Measurements from ENCODE around the gene C17orf50.

Gene C17orf50

GRCh38 chr17:35757243-35757642 is 3.4 kb upstream of the C17orf50 start:
- DNase-seq = no peak

DNA sequence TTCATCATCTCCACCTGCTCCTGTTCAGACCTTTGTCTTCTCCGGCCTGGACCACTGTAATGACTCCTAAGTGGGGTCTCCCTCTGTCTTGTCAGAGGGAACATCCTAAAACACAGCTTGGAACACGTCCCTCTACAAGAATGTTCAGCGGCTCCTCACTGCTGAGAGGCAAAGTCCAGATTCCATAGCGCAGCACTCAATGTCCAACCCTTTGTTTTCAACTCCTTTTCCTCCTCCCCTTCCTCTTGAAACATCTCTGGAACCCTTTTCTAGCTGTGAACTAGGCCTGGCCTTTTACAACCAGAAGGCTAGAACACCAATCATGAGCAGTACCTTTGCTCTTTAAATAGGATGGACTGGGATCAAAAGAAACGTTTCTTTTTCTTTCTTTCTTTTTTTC is 914 bp downstream of the C17orf50 start:
- no peak for DNase-seq

- DNase-seq = no peak
Measured at GRCh38 chr17:35763767-35764122, 3.1 kb downstream of the C17orf50 start.

DNA sequence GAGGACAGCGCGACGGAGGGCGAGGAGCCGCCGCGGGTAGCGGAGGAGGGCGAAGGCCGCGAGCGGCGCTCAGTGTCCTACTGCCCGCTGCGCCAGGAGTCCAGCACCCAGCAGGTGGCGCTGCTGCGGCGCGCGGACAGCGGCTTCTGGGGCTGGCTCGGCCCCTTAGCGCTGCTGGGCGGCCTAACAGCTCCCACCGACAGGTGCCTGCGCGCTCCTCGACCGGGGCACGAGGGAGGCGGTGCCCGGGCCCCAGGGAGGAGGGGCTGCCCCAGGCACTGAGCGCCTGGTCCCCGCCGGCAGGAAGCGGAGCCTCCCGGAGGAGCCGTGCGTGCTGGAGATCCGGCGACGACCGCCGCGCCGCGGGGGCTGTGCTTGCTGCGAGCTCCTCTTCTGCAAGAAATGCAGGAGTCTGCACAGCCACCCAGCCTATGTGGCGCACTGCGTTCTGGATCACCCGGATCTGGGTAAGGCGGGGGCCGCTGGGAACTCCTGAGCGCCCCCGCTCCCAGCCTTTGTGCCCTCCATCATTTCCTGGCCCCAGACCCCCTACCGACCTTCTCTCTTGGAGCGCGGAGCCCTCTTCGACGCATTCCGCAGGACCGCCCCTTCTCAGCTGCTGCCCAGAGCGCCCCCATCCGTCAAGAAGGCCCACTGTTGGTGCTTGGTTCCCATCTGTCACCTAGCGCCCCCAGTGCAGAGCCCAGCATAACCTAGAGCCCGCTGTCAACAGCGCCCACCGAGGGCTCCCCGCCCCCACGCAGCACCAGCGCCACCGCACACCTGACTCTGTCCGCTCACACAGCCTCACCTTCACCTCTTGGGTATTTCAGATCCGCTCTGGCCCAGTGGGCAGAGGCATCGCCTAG is 3.7 kb downstream of the C17orf50 start:
- peak; percentile 73 for DNase-seq

- DNase-seq = no peak
Measured at GRCh38 chr17:35765086-35765710, 4.5 kb downstream of the C17orf50 start.

GRCh38 chr17:35765756-35766488 is 5.2 kb downstream of the C17orf50 start:
- DNase-seq = no peak

DNA sequence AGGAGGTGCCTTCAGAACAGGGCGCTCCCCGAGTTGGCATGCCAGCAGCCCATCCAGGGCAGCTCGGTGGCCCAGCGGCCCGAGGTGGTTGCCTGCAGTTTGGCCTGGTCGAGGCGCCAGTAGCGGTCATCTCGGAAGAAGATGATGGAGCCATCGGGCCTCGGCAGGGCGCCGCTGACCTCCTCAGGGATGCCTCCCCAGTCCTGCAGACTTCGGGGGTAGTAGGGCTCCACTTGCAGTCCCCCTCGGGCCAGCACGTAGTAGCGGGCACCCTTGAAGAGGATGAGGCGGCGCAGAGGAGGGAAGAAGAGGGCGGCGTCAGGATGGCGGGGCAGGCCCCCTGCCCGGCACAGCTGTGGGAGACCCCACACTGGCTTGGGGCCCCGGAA is 5.8 kb downstream of the C17orf50 start:
- no peak for DNase-seq

- DNase-seq = no peak
Measured at GRCh38 chr17:35766903-35767510, 6.3 kb downstream of the C17orf50 start.

GRCh38 chr17:35768797-35769196 is 8.1 kb downstream of the C17orf50 start:
- no peak for DNase-seq

DNA sequence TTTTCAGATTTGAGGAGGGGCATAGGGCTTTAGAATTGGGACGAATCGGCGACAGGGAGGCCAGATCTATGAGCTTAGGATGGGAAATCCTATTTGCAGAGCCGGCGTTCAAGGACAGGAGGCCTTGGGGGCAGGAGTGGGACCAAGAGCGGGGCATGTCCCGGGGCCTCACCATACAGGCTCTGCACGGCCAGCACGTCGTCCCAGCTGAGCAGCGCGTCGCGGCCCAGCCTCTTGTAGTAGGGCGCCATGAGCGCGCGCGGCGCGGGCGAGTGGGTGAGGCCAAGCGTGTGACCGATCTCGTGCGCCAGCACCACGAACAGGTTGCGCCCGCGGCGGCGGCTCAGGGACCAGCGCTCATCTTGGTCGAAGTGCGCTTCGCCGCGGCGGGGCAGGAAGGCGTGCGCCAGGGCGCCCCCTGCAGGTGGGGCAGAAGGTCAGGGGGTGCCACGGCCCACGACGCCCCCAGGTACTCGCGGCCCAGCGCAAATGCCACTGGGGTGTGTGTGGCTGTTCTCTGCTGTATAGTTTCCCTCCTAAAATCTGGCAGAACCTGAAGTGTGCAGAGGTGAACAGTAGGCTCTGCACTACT is 9.3 kb downstream of the C17orf50 start:
- DNase-seq = no peak

DNA sequence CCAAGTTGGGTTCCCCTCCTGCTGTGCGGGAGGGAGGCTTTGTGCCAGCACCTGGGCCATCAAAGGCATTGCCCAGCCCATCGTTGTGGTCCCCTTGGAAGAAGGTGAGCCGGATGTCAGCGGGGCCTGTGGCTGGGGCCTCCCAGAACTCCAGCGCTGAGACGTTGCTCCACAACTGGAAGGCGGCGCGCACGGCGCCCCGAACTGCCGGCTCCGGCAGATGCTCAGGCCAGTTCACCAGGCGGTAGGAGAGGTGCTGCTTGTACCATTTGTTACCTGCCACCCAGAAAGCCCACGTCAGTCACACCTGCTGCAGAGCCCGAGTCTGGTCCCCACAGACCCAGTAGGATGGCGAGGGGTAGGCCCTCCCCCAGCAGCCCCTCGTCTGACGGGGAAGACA is 12.4 kb downstream of the C17orf50 start:
- DNase-seq = no peak

GRCh38 chr17:35773679-35774425 is 13.2 kb downstream of the C17orf50 start:
- no peak for DNase-seq

DNA sequence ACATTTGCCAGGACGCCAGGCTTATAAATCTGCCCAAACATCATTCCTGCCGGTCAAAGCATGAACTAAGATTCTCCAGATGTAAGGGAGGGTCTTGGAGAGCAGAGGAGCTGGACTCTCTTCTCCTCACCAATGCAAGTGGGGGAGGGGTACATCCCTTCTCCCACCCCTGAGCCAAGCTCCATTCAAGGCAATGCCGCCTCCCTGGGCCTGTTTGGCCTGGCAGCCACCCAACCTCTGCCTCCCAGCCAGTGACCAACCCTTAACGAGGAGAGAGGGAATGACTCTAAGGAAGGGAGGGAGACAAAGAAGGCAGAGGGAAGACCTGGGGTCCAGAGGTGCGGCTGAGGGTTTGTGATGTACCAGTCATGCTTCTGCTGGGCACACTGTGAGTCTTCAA is 13.8 kb downstream of the C17orf50 start:
- DNase-seq = no peak

DNA sequence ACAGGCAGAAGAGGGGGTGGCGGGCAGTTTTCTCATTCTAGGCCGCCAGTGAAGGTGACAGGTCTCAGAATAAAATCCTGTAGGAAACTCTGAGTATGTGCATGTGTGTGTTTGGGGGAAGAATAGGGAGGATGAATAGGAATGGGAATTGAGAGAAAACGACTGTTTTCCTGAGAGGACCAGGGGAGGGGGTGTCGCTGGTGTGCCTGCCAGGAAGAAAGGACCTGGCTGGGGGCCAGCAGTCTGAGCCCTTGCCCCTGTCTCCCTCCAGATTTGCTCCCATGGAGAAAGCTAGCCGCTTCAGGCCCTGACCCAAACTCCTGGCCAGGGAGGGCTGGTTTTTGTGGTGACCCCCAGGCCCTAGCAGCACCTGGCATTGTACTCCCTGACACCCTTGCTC is 14.4 kb downstream of the C17orf50 start:
- DNase-seq = no peak

DNA sequence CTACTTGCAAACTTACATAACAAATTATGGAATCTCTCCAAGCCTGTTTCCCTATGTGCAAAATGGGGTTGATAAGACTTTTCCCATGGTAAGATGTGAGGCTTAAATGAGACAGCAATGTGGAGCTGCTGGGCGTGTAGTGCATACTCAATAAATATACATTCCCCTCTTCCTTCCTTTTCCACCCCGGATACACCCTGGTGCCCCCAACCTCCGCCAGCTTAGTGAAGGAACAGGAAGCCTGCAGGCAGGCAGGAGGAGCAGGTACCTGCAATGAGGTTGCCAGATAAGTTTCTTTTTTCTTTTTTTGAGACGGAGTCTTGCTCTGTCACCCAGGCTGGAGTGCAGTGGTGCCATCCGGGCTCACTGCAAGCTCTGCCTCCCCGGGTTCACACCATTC is 14.9 kb downstream of the C17orf50 start:
- DNase-seq = no peak

DNA sequence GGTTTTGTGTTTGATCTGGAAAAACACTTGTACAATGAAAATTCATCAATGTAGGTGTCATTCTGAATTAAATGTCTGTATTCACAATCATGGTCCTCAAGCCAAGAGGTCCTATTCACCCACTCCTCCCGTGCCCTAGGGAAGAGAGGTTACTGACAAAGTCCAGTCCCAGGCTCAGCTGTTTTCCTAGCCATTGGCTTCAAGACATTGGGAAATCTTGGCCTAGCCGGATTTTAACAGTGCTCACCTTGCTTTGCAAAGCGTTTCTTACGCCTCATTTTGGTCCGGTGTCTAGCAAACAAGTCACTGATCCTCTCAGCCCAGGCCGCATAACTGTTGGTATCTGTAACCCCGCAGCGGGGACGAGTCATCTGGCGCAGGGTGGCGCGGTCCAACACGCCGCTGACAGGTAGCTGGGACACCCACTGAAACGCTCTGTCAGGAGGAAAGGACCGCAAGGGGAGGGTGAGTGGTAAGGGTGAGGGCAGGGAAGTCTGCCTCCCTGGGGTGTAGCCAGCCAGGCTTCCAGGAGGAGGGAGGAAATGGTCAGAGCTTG is 18.0 kb downstream of the C17orf50 start:
- DNase-seq = no peak

- no peak for DNase-seq
Measured at GRCh38 chr17:35780950-35781349, 20.3 kb downstream of the C17orf50 start.

DNA sequence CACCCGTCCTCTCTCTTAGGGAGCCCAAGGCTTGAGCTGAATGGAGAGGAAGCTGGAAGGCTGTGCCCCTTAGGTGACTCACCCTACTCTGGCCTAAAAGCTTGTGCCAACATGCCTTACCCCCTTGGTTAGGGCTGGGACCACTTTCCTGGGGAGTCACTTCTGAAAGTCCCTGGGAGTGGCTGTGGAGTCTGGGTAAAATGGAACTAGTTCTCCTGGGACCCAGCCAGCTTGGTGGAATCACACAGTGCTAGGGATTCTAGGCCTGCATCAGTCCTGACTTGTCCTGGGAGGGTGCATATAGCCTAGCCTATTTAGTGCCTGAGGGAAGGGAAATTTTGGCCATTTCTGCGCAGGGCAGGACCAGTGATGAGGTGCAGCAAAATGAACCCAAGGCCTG is 24.2 kb downstream of the C17orf50 start:
- DNase-seq = no peak

GRCh38 chr17:35786941-35787432 is 26.3 kb downstream of the C17orf50 start:
- DNase-seq = no peak

DNA sequence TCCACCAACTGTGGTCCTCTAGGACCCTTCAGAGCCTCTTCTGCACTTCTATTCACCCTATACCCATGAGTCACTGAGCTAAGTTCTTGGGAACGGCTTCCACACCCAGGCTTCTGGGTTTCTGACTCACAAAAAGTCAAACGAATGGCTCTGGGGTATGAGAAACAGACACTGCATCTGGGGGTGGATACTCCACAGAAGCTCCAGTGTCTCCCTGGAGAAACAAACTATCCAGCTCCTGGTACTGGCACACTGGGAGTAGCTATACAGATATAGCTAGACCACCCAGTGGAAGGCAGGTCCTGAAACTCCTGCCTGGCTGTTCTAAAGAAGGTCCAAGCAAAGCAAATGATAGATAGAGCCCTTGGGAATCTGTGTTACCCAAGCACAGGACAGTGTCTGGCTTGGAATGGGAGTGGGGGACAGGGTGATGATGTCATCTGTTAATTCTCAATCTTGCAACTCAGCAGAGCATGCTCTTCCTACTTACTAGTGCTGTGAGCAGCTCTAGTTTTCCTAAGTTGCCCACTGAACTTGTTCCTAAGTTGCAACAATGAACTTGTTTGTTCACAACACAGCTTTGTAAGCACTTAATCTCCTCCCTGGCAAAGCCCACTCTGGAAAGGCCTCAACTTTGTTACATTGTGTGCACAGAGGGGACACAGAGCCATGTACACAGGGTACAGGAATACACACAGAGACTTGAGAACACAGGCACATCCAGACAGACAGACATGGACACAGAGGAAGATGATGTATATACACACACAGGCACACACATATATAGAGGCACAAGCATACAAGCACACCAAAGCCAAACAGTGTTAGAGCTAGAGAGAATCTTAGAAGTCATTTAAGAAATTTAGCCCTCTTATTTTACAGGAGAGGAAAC is 28.0 kb downstream of the C17orf50 start:
- DNase-seq = no peak

DNA sequence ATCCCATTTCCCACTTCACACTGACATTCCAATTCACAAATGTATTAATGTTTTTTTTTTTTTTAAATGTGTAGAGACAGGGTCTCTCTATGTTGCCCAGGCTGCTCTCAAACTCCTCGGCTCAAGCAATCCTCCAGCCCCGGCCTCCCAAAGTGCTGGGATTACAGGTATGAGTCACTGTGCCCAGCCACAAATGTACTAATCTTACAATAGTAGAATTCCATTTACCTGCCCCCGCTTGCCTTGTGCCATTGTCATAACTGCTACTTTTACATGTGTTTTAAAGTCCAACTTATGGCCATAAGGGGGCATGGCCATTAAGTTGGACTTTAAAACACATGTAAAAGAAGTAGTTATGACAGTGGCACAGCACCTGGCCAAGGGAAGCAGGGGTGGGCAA is 30.2 kb downstream of the C17orf50 start:
- no peak for DNase-seq
